GM18870 (cell line): ENCODE data around the gene ARL10.

Experiments
- ATAC-seq: cut with Tn5 transposase; IDR thresholded peaks from one replicate; pipeline ENCODE4 v1.9.1; 2021; ENCODE audit warnings: moderate library complexity; ENCODE audit not compliant: unreplicated experiment

The ARL10 gene

GRCh38 chr5:176410486-176411180 is 45.3 kb downstream of the ARL10 start:
- no peak for ATAC-seq

DNA sequence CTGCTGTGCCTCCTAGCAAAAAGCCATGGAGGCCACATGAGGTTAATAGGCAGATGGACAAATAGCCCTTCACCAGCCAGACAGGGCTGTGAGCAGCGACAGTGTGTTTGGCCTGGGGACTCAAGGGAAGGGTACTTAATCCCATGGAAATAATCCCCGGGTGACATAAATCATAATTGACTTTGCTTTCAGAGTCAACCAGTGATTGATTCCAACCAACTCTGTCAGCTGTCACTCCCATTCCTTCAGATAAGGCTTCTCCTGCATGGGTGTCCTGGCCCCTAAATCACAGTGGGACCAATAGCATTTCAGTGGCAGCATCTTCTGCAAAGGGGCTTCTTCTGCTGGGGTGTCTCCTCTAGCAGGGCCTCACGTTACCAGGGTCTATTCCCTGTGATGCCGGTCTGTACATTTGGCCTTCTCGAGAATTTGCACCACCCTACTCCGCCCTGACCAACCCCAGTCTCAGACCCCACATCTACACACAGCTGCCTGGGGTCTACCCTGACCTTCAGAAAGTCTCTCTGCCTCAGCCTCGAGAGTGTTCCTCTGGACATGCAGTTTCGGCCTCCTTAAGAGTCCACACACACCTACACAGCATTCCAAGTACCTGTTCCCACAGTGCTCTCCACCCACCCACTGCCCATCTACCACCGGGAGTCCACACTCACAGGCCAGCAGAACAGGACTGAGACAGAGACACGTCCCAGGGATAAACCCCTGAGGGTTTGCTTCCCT is 47.4 kb downstream of the ARL10 start:
- ATAC-seq, result no peak

DNA sequence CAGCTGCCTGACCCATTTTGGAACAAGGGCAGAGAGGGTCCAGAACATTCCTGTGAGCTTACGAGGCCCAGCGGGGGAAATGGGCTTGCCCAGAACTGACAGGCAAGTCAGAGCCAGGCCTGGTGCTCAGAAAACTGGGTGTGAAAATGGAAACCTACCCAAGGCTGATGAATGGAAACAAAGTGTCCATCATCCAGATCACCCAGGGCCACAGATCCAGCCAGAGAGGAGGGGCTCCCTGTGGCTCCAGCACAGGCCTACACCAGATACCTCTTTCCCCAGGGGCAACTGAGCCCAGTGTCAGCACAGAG is 47.9 kb downstream of the ARL10 start:
- ATAC-seq, result no peak

DNA sequence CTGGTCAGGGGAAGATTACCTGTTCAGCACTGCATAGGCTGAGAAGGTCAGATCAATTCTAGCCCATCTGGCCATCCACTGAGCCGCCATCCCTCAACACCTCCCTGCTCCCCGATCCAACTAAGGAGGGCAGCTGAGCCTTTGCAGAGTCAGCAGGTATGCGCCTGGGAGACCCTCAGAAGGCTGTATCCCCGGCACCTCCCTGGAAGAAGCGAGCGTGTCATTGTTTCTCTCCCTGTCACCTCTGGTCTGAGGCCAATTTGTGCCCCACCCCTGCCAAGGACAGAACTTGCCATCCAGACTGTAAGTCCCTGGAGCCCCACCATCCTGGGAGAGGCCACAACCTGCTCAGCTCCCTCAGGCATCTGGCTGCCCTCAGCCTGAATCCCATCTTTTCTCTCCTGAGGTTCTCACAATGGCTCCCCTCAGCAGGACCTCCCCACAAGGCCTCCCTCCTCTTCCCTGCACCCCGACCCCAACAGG is 48.5 kb downstream of the ARL10 start:
- ATAC-seq, result no peak

DNA sequence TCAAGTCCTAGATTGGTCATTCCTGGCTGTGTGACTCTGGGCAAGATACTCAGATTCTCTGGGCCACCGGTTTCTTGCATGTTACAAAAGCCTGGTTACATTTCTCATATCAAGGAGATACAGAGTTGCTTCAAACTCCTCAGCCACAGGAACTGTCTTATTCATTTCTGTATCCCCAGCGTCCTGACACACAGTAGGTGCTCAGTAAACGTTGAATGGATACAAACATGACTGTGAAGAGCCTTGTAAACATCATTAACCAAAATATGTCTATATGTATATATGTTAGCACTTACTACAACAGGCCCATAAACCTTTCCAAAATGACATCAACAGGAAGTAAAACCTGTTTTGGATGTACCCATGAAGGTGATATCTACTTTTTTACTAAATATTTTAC is 49.4 kb downstream of the ARL10 start:
- ATAC-seq, result no peak

DNA sequence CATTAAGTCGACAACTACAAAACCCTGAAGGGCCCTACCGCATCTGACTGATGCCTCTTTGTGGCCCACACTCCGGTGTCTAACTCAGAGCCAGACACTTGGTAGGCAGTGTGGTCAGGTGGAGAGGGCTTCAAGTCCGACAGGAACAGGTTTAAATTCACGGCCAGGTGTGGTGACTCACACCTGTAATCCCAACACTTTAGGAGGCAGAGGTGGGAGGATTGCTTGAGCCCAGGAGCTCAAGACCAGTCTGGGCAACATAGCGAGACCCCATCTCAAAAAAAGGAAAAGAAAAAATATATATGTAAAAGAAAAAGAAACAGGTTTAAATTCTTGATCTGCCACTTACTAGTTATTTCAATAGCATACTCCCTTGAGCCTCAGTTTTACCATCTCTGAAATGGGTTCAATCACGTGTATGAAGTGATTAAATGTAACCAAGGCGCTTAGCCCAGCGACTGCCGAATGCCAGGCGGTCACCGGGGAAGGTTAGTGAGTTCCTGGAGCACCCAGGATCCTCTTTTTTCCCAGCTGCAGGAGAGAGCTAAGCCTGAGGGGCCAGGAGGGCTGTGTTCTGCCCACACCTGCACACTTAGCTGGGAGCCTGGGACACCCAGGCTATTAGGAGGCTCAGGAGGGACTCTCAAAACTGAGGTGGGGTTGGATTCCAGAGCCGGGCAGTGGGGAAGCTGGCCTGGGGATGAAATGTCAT is 50.1 kb downstream of the ARL10 start:
- no peak for ATAC-seq

DNA sequence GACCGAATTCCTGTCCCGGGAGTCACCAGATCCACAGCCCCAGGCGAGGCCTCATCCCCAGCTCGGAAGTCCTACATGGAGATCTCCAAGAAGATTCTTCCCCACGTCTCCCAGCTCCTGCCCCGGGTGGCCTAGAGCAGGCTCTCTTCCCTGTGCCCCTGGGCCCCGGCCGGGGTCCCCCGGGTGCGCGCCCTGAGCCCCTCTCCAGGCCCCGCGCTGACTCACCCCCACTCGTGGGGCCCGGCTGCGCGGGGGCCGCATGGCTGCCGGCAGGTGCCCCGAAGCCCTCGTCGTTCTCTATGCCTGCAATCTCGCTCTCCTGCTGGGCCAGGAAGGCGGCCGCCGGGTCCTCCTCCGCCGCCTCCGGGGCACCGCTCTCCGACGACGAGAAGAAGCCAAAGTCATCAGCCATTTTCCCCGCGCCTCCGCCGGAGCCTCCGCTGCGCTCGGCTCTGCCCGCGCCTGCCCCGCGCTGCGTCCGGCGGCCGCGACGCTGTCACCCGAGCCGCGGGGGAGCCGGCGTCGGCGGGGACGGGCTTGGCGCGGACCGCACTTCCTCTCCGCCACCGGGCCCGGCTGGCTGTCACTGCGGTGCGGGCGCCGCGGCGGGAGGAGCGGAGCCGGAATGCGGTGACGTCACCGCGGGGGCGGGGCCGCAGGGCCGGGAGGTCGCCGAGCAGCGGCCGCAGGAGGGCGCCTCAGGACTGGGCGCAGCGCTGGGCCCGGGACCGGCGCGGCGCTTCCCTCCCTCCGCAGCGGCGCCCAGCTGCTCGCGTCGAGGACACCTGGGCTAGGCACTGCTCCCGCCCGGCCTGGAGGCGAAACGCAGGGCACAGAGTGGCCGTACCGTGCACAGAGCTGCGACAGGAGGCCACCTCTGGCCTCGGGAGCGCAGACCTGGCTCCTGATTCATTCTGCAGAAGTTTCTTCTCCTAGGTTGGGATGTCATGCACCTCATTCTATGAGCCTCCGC is 51.0 kb downstream of the ARL10 start, which contains the start of gene CLTB:
TSS of gene CLTB (minus strand) at position 588 of the 973 bp plus-strand sequence. CDS start at position 412, 176 bp downstream.
- peak; percentile 53 for ATAC-seq

DNA sequence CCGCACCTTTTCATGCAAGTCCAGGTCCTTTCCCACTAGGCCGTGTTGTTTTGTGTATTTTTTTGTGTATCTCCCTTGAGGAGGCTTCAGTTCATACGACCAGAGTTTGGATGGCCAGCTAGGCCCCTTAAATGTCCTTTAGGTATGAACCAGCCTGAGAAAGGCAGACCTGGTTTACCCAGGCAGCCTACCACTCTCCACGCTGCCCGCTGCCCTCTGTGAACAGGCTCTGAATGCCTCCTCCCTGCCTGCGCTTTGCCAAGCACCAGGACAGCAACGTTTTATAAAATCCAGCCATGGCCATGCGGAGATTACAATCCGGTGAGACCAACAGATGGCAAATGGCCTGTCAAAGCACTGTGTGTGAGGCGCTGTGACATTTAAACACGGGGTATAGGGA is 51.7 kb downstream of the ARL10 start:
- no peak for ATAC-seq

- ATAC-seq, result no peak
Measured at GRCh38 chr5:176418251-176418650, 53.0 kb downstream of the ARL10 start.

GRCh38 chr5:176420086-176420485 is 54.8 kb downstream of the ARL10 start:
- no peak for ATAC-seq

- ATAC-seq, result no peak
Measured at GRCh38 chr5:176420972-176421544, 55.8 kb downstream of the ARL10 start.

- no peak for ATAC-seq
Measured at GRCh38 chr5:176424181-176424580, 58.9 kb downstream of the ARL10 start.

- no peak for ATAC-seq
Measured at GRCh38 chr5:176425138-176425537, 59.9 kb downstream of the ARL10 start.

- ATAC-seq, result no peak
Measured at GRCh38 chr5:176425791-176426190, 60.5 kb downstream of the ARL10 start.

GRCh38 chr5:176426876-176427275 is 61.6 kb downstream of the ARL10 start:
- no peak for ATAC-seq

DNA sequence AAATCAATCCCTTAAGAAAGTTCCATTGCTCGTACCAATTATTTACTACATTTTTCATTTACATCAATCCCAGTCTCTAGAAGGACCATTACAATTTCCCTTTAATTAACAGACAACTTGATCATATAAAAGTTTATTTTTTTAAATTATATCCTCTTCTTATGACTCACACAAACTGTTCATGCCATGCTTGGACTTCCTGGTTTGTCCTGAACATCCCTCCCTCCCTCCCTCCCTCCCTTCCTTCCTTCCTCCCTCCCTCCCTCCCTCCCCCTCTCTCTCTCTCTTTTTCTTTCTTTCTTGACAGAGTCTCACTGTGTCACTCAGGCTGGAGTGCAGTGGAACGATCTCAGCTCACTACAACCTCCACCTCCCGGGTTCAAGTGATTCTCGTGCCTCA is 62.7 kb downstream of the ARL10 start:
- ATAC-seq, result no peak

DNA sequence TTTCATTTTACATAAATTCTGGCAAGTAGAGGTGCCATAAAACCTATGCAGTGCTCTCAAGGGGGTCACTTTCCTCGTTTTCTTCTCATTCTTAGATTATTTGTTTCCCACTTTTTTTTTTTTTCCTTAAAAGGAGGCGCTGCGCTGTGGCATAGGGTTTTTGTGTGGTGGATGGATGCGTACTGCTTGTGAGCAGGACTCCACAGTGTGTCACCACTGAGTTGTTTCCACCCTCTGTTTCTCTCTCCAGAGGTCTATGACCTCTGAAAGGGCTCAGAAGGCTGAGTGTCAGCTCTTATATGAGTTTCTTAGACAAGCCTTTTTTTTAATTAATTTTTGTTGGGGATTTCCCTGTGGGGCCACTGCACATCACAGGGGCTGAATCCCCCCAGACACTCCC is 64.7 kb downstream of the ARL10 start:
- ATAC-seq, result no peak
